Astrocyte (in vitro differentiated cells and primary cell): ENCODE data around the gene CCT5.

Experiments used
- EZH2 ChIP-seq: IDR thresholded peaks from 2 replicates; pipeline ENCODE4 v1.6.1; 2012; ENCODE audit warnings: mild to moderate bottlenecking, low read length, inconsistent platforms; ENCODE audit not compliant: insufficient read depth
- TF ChIP-seq, protein P1 (sequence below): IDR thresholded peaks from 2 replicates; pipeline ENCODE4 v1.5.1; 2011; ENCODE audit warnings: low read depth, mild to moderate bottlenecking, inconsistent platforms, low read length, moderate library complexity; ENCODE audit not compliant: insufficient read depth

DNA sequence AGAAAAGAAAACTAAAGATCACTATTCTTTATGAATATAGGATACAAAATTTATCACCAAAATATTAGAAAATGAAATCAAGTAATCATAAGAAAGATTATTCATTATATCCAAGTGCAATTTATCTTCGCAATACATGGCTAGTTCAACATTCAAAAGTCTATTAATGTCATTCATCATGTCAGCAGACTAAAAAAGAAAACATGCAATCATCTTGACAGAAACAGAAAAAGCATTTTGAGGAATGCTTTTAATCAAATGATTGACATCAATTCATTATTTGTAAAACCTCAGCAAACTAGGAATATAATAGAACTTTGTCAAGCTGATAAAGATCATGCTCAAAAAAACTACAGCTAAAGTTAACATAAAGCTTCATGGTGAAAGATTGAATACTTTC is 41.1 kb upstream of the CCT5 start:
- TF ChIP-seq, protein P1, sequence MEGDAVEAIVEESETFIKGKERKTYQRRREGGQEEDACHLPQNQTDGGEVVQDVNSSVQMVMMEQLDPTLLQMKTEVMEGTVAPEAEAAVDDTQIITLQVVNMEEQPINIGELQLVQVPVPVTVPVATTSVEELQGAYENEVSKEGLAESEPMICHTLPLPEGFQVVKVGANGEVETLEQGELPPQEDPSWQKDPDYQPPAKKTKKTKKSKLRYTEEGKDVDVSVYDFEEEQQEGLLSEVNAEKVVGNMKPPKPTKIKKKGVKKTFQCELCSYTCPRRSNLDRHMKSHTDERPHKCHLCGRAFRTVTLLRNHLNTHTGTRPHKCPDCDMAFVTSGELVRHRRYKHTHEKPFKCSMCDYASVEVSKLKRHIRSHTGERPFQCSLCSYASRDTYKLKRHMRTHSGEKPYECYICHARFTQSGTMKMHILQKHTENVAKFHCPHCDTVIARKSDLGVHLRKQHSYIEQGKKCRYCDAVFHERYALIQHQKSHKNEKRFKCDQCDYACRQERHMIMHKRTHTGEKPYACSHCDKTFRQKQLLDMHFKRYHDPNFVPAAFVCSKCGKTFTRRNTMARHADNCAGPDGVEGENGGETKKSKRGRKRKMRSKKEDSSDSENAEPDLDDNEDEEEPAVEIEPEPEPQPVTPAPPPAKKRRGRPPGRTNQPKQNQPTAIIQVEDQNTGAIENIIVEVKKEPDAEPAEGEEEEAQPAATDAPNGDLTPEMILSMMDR = no peak
- no peak for TF ChIP-seq EZH2
